ENCODE results near the gene SMOC2. TPM values are rescaled to one million over a fixed set of nuclear protein-coding genes. Genes with fewer than 3 reads are reported as not detected.

The SMOC2 gene
- total and polyA plus RNA-seq, 4 donors, result 1.3 to 6.4 (median 4.6) TPM

GRCh38 chr6:168442646-168443045 is 1.7 kb downstream of the SMOC2 start:
- H3K27me3 ChIP-seq (ENCODE audit: control insufficient read depth in 3 of 3, insufficient read depth in 3 of 3, low read length in 2 of 3), result peaks cover 30 to 53% (median 49%) of the 10 kb centered on the region in 3 donors
- H3K9me3 ChIP-seq (ENCODE audit: control insufficient read depth in 4 of 4, insufficient read depth in 3 of 4, low read length in 3 of 4), result no peaks in the 10 kb centered on the region
- no peaks in the 10 kb centered on the region for H3K36me3 ChIP-seq (ENCODE audit: control insufficient read depth in 4 of 4, insufficient read depth in 4 of 4, low read length in 4 of 4)
- no peak overlapping the region for H3K4me3 ChIP-seq
- no peak overlapping the region for H3K9ac ChIP-seq (ENCODE audit: insufficient read depth in 1 of 2, low read length in 2 of 2)
- WGBS, 2 donors, result 24 to 42% methylated on average over 5 of the region's 5 CpGs
- peaks cover 0 to 20% (median 0%) of the 10 kb centered on the region in 5 donors for H3K4me1 ChIP-seq (ENCODE audit: control insufficient read depth in 5 of 5, insufficient read depth in 5 of 5, low read length in 5 of 5)
- H3K27ac ChIP-seq (ENCODE audit: low read depth in 1 of 2, low read length in 1 of 2), result no peak overlapping the region
- TF ChIP-seq CTCF (IDR thresholded peaks at IDR 0.05; ENCODE audit: control extremely low read depth, extremely low read depth), result no peak
- DNase-seq, result no peak
- ATAC-seq (ENCODE audit: insufficient read depth, low FRiP score), result no peak

DNA sequence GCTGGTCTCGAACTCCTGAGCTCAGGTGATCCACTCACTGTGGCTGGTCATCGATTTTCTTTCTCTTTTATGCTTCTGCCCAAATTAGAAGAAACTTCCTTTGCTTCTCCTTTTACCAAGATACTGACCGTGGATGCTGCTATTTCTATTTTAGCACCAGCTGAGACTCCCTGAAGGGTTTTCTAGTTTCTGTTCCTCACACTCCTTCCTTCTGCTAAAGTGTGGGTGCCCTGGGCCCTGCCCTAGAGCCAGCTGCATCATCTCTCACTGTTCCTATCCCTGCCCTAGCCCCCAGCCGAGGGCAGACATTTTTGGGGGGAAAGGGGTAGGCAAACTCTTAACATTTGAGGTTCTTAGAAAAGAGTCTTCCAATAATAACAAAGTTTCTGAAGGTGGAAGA is 6.3 kb downstream of the SMOC2 start:
- 71 to 75% methylated on average over 4 of the region's 4 CpGs for WGBS, 2 donors
- peaks cover 17 to 46% (median 34%) of the 10 kb centered on the region in 3 donors for H3K27me3 ChIP-seq (ENCODE audit: control insufficient read depth in 3 of 3, insufficient read depth in 3 of 3, low read length in 2 of 3)
- no peak for TF ChIP-seq CTCF (IDR thresholded peaks at IDR 0.05; ENCODE audit: control extremely low read depth, extremely low read depth)
- DNase-seq, result no peak
- no peak for ATAC-seq (ENCODE audit: insufficient read depth, low FRiP score)
- peaks cover 0 to 3% (median 0%) of the 10 kb centered on the region in 5 donors for H3K4me1 ChIP-seq (ENCODE audit: control insufficient read depth in 5 of 5, insufficient read depth in 5 of 5, low read length in 5 of 5)
- H3K9me3 ChIP-seq (ENCODE audit: control insufficient read depth in 4 of 4, insufficient read depth in 3 of 4, low read length in 3 of 4), result no peaks in the 10 kb centered on the region
- H3K36me3 ChIP-seq (ENCODE audit: control insufficient read depth in 4 of 4, insufficient read depth in 4 of 4, low read length in 4 of 4), result no peaks in the 10 kb centered on the region
- H3K9ac ChIP-seq (ENCODE audit: insufficient read depth in 1 of 2, low read length in 2 of 2), result no peak overlapping the region
- H3K4me3 ChIP-seq, result no peak overlapping the region
- H3K27ac ChIP-seq (ENCODE audit: low read depth in 1 of 2, low read length in 1 of 2), result no peak overlapping the region

DNA sequence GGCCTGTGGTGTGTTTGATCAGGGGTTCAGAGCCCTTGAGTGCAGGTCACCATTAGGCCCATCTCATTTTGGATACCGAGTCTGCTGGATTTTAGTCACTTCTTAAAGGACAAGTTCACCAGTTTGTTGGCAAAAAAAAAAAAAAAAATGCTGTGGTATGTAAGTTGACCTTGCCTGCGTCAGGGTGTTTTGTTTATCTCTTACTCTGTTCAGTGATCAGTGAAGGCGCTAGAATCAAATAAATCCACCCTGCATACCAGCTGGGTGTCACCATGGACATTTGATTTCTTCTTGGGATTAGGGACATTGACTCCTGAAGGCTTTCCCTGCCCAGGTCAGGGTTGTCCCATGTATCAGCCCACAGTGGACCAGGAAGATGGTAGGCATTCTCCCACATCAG is 6.7 kb downstream of the SMOC2 start:
- ATAC-seq (ENCODE audit: insufficient read depth, low FRiP score) (no peak), DNase-seq (no peak)
- WGBS, 2 donors, result 77 to 79% methylated on average over 3 of the region's 3 CpGs
- TF ChIP-seq CTCF (IDR thresholded peaks at IDR 0.05; ENCODE audit: control extremely low read depth, extremely low read depth), result no peak
- H3K4me3 ChIP-seq, result no peak overlapping the region
- H3K9me3 ChIP-seq (ENCODE audit: control insufficient read depth in 4 of 4, insufficient read depth in 3 of 4, low read length in 3 of 4), result no peaks in the 10 kb centered on the region
- peaks cover 17 to 42% (median 30%) of the 10 kb centered on the region in 3 donors for H3K27me3 ChIP-seq (ENCODE audit: control insufficient read depth in 3 of 3, insufficient read depth in 3 of 3, low read length in 2 of 3)
- no peaks in the 10 kb centered on the region for H3K36me3 ChIP-seq (ENCODE audit: control insufficient read depth in 4 of 4, insufficient read depth in 4 of 4, low read length in 4 of 4)
- no peak overlapping the region for H3K9ac ChIP-seq (ENCODE audit: insufficient read depth in 1 of 2, low read length in 2 of 2)
- peaks cover 0 to 4% (median 0%) of the 10 kb centered on the region in 5 donors for H3K4me1 ChIP-seq (ENCODE audit: control insufficient read depth in 5 of 5, insufficient read depth in 5 of 5, low read length in 5 of 5)
- no peak overlapping the region for H3K27ac ChIP-seq (ENCODE audit: low read depth in 1 of 2, low read length in 1 of 2)

DNA sequence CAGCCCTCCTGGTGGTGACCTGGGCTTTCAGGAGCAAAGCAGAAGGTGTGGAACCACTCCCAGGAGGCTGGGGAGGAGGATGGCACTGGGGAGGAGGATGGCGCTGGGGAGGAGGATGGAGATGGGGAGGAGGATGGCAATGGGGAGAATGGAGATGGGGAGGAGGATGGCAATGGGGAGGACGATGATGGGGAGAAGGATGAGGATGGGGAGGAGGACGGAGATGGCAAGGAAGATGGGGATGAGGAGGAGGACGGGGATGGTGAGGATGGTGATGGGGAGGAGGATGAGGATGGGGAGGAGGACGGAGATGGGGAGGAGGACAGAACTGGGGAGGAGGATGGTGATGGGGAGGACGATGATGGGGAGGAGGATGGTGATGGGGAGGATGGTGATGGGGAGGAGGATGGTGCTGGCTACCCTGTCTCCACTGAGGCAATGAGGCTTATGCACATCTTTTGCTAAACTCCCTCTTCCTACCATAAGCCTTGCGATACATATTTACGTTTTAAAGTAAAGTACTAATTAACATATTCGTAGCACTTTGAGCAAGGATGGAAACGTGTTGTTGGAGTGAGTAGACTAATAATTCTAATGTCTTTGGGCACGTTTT is 7.4 kb downstream of the SMOC2 start:
- H3K9ac ChIP-seq (ENCODE audit: insufficient read depth in 1 of 2, low read length in 2 of 2), result no peak overlapping the region
- no peak overlapping the region for H3K27ac ChIP-seq (ENCODE audit: low read depth in 1 of 2, low read length in 1 of 2)
- H3K9me3 ChIP-seq (ENCODE audit: control insufficient read depth in 4 of 4, insufficient read depth in 3 of 4, low read length in 3 of 4), result no peaks in the 10 kb centered on the region
- DNase-seq (no peak), ATAC-seq (ENCODE audit: insufficient read depth, low FRiP score) (no peak)
- no peak for TF ChIP-seq CTCF (IDR thresholded peaks at IDR 0.05; ENCODE audit: control extremely low read depth, extremely low read depth)
- 87 to 89% methylated on average over 11 of the region's 11 CpGs for WGBS, 2 donors
- peaks cover 17 to 36% (median 25%) of the 10 kb centered on the region in 3 donors for H3K27me3 ChIP-seq (ENCODE audit: control insufficient read depth in 3 of 3, insufficient read depth in 3 of 3, low read length in 2 of 3)
- H3K4me1 ChIP-seq (ENCODE audit: control insufficient read depth in 5 of 5, insufficient read depth in 5 of 5, low read length in 5 of 5), result peaks cover 0 to 4% (median 0%) of the 10 kb centered on the region in 5 donors
- H3K36me3 ChIP-seq (ENCODE audit: control insufficient read depth in 4 of 4, insufficient read depth in 4 of 4, low read length in 4 of 4), result no peaks in the 10 kb centered on the region
- no peak overlapping the region for H3K4me3 ChIP-seq

Data from lung (tissue), 12 donors.